Activated T-helper 1 cell treated with Interleukin-2 at 50 U/mL for 16 hours (primary cell): ENCODE measurements around the gene LPP.

Experiments
- DNase-seq: peaks from one replicate; pipeline ENCODE4 v3.0.0-alpha.2; 2020; ENCODE audit warnings: low read depth

The LPP gene

DNA sequence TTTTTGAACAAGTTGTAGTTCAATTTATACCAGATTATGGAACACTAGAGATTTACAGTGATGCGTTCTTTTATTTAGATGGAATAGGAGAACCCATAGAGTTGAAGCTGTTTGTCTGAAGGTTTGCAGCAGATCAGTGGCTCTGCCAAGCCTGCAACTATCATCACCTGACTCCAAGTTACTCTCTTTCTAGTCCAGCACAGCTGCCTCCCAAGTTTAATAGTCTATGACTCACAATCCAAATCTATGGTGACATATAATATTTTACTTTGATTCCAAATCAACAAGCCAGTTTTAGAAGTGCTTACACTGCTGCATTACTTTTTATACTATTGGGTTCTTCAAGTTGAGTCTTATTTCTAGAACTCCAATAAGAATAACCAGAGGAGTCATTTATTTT, 400.4 kb downstream of the LPP start:
- DNase-seq, result no peak

GRCh38 chr3:188557235-188557634, 403.3 kb downstream of the LPP start:
- DNase-seq, result no peak

GRCh38 chr3:188558343-188559071, 404.6 kb downstream of the LPP start:
- no peak for DNase-seq

GRCh38 chr3:188559072-188559429, 405.1 kb downstream of the LPP start:
- DNase-seq, result no peak

- no peak for DNase-seq
These were observed 405.9 kb downstream of the LPP start for GRCh38 chr3:188559856-188560255.

DNA sequence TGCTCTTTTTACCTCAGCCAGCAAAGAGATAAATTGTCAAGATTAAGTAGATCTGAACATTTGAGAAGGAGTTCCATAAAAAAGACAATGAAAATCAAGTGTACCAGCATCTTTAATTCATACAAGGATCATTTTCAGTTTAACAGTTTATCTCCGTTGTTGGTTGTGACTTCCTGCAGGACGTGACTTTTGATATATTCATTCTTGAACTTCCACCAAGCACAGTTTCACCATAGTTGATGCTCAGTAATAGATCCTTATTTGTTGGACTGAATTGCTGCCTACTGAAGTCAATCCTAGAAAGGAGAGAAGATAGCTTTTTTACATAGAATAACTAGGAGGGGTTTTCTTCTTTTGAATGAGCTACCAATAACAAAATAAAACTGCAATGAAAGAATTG, 408.2 kb downstream of the LPP start:
- DNase-seq, result no peak

DNA sequence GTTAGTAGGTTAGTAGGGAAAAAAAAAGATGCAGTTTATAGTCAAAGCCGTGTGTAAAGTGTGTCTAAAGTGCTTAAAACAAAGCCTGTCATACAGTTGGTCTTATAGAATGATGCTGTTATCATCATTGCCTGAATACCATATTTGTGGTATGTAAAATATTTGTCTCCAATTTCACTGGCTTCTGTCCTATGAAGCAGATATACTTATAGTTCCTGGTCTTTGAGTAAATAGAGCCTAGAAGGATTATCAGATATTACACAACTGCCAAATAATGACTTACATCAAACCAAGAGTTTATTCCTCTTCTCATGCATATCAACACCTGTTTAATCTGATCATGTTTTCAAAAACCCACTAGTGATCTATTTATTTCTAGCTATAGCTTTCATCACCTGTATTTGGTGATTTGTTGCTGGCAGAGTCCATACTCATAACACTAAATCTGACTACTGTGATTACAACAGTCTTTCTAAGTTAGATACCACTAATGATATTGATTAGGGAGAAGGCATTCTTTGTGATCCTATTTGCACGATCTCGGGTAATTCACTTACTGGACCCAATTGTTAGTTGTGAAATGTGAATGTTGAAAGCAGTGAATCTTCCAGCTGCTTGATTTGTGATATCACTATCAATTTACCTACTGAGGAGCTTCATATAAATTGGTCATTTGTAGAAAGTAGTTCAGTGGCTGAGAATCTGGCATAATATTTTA, 413.7 kb downstream of the LPP start:
- no peak for DNase-seq

- no peak for DNase-seq
These were observed 414.8 kb downstream of the LPP start for GRCh38 chr3:188568736-188569135.

GRCh38 chr3:188571531-188572095, 417.7 kb downstream of the LPP start:
- no peak for DNase-seq

DNA sequence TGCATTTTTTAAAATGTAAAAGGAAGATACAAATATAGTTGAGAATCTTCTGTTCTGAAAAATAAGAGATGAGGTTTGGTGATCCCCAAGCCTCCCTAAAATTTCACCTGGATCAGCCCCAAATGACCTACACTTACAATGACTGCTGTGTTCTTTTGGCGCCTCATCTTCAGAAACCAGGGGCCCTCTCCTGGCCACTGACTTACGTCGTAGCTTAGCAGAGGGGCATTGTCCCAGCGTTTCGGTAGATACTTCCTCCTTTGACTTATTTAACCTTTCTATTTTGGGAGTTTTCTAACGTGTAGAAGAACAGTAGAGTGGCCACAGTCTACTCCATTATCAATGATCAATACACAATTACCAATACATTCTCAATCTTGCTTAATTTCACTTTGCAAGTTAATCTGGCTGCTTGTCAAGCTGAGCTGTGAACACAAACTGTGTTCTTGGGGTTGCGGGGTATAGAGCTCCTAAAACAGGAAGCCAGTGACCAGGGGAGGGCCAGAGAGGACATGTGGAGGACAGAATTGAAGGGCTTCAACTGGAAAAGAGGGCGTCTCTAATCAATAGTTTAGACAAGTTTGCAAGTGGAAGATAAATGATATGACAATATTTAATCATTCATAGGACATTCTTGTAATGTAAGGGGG, 419.5 kb downstream of the LPP start:
- DNase-seq, result no peak

- DNase-seq, result no peak
These were observed 420.0 kb downstream of the LPP start for GRCh38 chr3:188573956-188574355.

GRCh38 chr3:188574885-188575284, 420.9 kb downstream of the LPP start:
- DNase-seq, result no peak

DNA sequence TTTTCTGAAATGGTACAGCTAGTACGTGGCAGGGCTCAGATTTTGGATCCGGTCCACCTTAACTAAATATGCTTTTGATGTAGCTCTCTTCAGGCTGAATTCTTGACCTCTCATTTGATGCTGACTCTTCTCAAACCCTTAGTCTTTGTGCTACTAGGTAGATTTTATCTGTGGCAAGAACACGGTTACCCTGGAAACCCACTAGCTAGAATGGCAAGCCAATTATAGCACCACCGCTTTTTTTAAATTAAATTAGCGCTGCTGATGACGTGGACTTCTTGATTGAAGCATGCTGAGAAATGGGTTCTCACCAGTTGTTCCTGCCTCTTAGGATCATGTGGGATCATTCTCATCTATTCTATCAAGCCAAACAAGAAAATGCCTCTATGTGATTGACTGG, 421.5 kb downstream of the LPP start:
- DNase-seq, result no peak

GRCh38 chr3:188577539-188577938, 423.6 kb downstream of the LPP start:
- DNase-seq, result no peak

- DNase-seq, result no peak
These were observed 424.8 kb downstream of the LPP start for GRCh38 chr3:188578576-188579363.

GRCh38 chr3:188580223-188580622, 426.3 kb downstream of the LPP start:
- no peak for DNase-seq

DNA sequence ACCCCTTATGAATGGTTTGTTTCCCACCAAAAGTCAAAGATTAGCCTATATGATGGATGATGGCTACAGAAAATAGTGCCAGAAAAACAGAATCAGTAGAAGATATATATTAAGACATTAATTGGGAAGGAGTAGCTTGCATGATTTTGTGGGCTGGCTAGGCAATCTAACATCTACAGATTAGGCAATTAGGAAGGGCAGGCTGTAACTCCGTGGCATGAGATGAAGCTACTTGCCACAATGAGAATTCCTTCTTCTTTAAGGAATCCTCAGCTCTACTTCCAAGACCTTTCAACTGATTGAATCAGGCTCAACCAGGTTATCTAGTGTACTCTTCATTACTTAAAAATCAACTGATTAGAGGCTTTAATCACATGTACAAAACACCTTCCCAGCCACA, 426.7 kb downstream of the LPP start:
- DNase-seq, result no peak

- DNase-seq, result no peak
These were observed 427.4 kb downstream of the LPP start for GRCh38 chr3:188581365-188581764.

DNA sequence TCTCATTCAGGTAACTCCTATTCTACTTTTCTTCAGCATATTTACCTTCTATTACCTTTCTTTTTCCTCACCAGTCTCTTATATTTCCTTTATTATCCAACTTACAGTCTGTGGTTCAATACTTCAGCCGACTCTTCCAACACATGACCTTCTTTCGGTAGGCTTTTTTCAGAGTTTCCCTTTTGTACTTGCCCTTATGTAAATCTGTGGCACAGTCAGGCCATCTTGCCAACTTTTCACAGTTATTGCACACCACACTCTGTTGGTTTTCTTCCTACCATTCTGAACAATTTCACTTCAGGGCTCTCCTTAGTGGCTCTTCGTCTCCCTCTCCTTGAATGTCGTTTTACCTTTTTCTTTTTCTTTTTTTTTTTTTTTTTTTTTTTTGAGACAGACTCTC, 427.8 kb downstream of the LPP start:
- DNase-seq, result no peak

- no peak for DNase-seq
These were observed 429.6 kb downstream of the LPP start for GRCh38 chr3:188583341-188584161.

- DNase-seq, result no peak
These were observed 430.2 kb downstream of the LPP start for GRCh38 chr3:188584162-188584529.
